HG03095 (cell line): ENCODE data around the gene WAS.
"Not testable (repeated sequence)": the region's sequence is repeated elsewhere in the genome, so short reads cannot be mapped to it uniquely, and the experiment has no call there.

Experiments
- ATAC-seq: cut with Tn5 transposase; IDR thresholded peaks from one replicate; pipeline ENCODE4 v1.9.1; 2021; ENCODE audit warnings: moderate library complexity; ENCODE audit not compliant: unreplicated experiment

WAS gene

GRCh38 chrX:48684134-48684533, 535 bp downstream of the WAS start:
- ATAC-seq, result no peak

DNA sequence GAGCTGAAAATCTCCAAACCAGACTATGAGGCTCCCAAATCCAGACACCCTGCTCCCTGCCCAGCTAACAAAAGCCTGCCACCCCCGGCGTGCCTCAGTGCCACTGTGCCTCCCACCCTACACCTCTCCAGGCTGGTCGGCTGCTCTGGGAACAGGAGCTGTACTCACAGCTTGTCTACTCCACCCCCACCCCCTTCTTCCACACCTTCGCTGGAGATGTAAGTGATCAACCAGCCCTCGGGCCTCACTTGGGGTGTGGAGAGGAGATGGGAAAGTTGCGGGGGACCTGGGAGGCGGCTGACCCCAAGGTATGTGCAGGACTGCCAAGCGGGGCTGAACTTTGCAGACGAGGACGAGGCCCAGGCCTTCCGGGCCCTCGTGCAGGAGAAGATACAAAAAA, 1.8 kb downstream of the WAS start:
- no peak for ATAC-seq

DNA sequence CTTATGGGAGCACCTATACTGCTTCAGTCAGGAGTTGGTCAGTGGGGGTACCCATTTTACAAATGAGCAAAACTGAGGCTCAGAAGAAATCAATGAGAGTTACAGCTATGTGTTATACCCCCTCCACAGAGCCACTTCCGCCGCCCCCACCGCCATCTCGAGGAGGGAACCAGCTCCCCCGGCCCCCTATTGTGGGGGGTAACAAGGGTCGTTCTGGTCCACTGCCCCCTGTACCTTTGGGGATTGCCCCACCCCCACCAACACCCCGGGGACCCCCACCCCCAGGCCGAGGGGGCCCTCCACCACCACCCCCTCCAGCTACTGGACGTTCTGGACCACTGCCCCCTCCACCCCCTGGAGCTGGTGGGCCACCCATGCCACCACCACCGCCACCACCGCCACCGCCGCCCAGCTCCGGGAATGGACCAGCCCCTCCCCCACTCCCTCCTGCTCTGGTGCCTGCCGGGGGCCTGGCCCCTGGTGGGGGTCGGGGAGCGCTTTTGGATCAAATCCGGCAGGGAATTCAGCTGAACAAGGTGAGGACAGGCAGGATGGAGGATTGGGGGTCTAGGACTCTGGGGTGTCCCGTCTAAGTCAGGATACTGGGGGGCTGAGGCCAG, 5.0 kb downstream of the WAS start:
- ATAC-seq, result no peak

GRCh38 chrX:48689208-48689920, 5.8 kb downstream of the WAS start:
- ATAC-seq, result no peak

DNA sequence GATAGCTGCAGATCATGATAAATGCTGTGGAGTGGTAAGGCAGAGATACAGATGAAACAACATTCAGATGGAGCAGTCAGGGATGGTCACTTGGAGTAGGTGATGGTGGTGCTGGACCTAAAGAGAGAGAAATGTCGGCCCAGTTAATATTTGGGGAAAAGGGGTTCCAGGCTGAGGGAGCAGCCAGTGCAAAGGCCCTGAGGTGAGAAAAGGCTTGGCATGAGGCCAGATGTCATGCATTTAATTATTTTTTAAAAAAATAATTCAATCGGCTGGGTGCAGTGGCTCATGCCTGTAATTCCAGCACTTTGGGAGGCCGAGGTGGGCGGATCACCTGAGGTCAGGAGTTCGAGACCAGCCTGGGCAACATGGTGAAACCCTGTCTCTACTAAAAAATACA, 8.1 kb downstream of the WAS start:
- ATAC-seq, result not testable (repeated sequence)

- ATAC-seq, result no peak
These were observed 11.4 kb downstream of the WAS start for GRCh38 chrX:48694776-48695533.

DNA sequence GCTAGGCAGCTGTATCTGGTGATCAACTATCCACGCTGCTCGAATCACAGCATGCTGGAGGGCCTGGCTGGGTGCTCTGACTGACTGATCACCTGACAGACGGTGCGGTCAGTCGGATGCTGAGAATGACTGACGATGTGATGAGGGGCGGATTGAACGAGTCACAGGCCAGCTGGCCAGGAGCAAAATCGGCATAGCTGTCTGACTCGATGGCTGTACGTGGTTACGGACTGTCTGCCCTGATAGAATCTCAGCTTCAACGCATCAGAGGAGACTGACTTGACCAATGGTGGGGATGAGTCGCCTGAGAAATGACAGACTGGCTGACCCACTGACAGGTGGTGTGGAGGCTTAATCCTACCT, 11.9 kb downstream of the WAS start:
- ATAC-seq, result no peak

- ATAC-seq, result no peak
These were observed 12.3 kb downstream of the WAS start for GRCh38 chrX:48695925-48696300.

DNA sequence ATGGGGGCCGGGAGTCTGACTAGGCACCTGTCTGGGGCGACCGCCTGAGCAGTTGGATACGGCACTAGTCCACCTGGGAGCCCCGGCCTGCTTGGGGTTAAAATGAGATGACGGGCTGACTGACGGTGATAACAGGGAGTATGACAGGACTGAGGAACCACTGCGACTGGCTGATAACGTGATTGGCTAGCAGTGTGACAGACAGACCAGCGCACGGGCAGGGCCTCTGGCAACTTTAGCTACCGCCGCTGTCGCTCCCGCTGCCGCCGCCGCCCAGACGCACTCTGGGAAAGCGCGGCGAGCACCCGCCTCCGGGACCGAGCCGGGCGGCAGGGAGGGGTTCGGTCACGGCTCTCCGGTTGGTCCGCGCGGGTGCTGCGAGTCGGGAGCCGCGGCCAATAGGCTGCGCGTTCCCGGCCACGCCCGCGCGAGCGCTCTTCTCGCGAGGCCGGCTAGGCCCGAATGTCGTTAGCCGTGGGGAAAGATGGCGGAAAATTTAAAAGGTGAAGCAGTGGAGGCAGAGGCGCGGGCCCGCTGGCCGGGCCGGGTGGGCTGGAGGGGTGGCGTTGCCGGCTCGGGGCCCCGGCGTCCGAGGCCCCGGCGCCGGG, 12.8 kb downstream of the WAS start, which contains the start of gene SUV39H1:
TSS of gene SUV39H1 (plus strand) at position 434 of the 608 bp plus-strand sequence. CDS start at position 485, 51 bp downstream.
- ATAC-seq, result peak; percentile 93

DNA sequence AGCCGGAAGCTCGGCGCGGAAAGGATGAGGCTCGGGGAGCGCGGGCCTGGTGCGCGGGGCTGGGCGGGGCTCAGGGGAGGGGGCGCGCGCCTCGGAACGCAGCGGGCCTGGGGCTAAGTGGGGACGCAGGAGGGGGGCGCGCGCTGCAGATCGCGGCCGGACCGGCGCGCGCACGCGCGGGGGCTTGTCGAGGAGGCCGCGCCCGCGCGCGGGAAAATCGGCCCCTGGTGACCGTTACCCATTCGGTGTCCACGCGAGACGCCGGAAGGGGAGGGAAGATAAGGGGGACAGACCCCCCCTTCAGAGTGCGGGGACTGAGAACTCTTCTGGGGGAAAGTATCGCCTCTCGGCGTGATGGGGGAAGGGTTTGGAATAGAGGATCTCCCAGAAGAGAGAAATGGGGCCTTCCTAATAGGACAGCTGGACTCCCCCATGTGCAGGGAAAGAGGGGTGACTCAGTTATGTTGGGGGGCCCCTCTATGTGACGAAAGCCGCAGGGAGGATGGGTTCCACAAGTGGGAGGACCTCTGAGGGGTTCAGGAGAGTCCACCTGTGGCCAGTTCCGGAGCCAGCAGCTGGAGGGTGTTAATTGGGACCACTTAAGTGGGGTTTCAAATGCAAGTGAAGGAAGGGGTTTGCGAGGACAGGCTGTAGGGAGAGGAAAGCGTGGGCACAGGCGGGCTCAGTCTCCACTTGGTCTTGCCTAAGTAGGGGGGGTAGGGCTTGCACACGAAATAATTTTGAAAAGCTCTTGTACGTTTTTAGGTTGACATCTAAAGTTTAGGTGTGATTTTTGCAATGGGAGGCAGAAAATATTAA, 13.5 kb downstream of the WAS start:
- peak; percentile 28 for ATAC-seq

DNA sequence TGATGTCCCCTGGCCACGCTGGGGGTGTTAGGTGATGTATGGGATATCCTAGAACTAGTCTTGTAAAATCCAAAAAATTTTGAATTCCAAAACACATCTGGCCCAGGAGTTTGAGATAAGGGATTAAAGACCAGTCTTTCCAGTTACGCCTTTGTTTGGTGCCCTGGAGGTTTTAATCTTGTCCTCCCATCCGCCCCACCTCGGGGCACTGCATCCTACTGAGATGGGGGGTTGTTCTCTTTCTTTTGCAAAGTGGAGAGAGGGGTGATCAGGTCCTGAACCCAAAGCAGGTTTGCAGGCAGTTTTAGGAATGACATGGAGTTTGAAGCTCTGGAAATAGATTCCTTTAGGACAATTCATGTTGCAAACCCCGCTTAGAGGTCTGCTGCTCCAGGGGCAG, 14.7 kb downstream of the WAS start:
- no peak for ATAC-seq

GRCh38 chrX:48700246-48700645, 16.6 kb downstream of the WAS start:
- ATAC-seq, result no peak

GRCh38 chrX:48700951-48701653, 17.5 kb downstream of the WAS start:
- ATAC-seq, result no peak

GRCh38 chrX:48702032-48702431, 18.4 kb downstream of the WAS start:
- ATAC-seq, result no peak

- ATAC-seq, result no peak
These were observed 19.1 kb downstream of the WAS start for GRCh38 chrX:48702716-48703115.

DNA sequence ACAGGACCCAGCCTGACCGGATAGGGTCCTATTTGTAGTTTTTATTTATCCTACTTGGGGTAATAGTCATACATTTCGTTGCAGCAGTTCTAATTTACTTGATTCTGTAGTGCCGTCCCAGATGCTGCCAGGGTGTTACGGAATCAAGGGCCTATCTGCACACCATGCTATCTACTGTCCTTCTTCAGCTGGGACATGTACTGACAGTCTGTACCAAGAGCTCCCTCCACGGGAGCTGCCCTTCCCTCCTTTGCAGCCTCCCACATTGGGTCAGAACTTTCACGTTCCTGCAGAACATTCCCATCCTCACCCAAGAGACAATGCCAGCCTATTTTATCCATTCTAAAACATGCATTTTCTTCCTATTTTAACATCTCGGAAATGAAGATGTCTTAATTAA, 19.6 kb downstream of the WAS start:
- ATAC-seq, result no peak

- ATAC-seq, result no peak
These were observed 20.3 kb downstream of the WAS start for GRCh38 chrX:48703642-48704481.

DNA sequence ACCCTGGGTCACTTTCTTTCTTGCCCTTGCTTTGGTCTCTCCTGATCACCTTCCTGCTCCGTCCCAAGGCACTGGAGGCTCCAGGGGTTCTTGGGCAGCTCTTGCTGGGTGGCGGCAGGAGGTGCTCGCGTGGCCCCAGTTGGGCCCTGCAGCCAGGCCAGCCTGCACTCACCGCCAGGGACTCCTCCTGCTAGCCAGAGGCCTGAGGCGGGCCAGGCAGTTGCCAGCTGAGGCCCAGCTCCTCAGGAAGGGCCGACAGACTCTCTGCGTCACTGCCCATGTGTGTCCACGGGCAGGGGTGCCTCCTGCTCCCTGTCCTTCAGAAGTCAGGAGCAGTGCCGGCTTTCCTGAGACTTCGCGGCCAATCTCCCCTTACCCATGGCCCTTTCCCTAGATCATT, 22.3 kb downstream of the WAS start:
- ATAC-seq, result no peak

GRCh38 chrX:48709522-48710112, 26.0 kb downstream of the WAS start:
- no peak for ATAC-seq
